Adipose tissue (tissue), 3 donors: ENCODE results near the gene RCAN3. TPM values are rescaled to one million over a fixed set of nuclear protein-coding genes. Genes with fewer than 3 reads are reported as not detected.
"Not testable (repeated sequence)": the region's sequence is repeated elsewhere in the genome, so short reads cannot be mapped to it uniquely, and the experiment has no call there.

Source experiments
- H3K27ac ChIP-seq: one replicate; pipeline ENCODE4 v1.5.1; 2013; ENCODE audit warnings: low read depth, low read length
- WGBS, 3 donors: extraction: QIAGEN DNeasy Blood & Tissue Kit; methylation state at CpG; one replicate each; pipeline ENCODE4 v1.1.7; 2013; 5-methylcytosine and 5-hydroxymethylcytosine counted together
- polyA plus RNA-seq, 3 donors: library from polyadenylated mRNA; stranded (reverse); fragments of 200-250 nt; gene quantifications; one replicate each; pipeline ENCODE4 v1.2.3, GENCODE V29; 2013
- donor health status: healthy with polysubstance abuse.
- donor health status: Bipolar disorder and iron deficiency.
- donor health status: healthy.

RCAN3 gene
- polyA plus RNA-seq, 3 donors, result 1.2 to 4.0 (median 1.6) TPM

GRCh38 chr1:24536391-24536840, 33.8 kb downstream of the RCAN3 start:
- no peak overlapping the region for H3K27ac ChIP-seq
- 41 to 57% (median 44%) methylated on average over 7 of the region's 7 CpGs for WGBS, 3 donors

DNA sequence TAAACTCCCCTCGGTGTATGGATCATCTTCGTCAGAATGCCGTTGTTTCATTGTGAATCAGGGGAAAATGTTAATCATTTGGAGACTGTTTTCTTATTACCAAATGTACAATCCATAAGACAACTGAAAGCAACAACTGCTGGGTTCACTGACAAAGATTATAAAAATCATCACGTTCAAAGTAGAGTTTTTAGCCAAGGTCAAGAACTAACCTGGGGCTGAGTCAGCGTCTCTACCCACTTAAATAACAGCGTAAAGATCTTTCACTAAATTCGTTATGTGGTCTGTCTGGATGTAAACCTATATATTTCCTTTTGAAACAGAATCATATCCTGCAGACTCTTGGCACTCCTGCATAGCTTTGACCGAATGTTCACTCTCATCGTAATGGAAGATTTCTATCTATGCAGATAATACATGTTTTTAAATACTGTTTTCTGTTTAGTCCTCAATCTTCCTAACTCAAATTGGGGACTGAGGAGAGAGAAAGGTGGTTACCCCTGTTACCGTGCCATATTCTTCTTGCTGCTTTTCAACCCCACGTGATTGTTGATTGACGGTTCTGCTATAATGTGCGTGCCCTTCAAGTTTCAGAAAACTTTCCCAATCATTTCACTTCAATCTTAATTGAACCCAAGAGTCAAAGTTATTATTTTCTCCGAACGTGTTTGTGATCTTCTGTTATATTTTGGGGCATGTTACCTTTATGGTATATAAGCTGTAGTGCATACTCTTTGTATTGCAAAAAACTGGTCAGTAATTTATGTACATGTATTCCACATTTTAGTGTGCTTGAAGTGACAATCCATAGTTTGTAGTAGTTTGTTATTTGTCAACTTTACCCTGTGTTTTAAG, 37.6 kb downstream of the RCAN3 start:
- no peak overlapping the region for H3K27ac ChIP-seq
- WGBS, 3 donors, result 59 to 80% (median 71%) methylated on average over 15 of the region's 15 CpGs

- H3K27ac ChIP-seq, result no peak overlapping the region
These were observed 38.5 kb downstream of the RCAN3 start for GRCh38 chr1:24540906-24541710.

DNA sequence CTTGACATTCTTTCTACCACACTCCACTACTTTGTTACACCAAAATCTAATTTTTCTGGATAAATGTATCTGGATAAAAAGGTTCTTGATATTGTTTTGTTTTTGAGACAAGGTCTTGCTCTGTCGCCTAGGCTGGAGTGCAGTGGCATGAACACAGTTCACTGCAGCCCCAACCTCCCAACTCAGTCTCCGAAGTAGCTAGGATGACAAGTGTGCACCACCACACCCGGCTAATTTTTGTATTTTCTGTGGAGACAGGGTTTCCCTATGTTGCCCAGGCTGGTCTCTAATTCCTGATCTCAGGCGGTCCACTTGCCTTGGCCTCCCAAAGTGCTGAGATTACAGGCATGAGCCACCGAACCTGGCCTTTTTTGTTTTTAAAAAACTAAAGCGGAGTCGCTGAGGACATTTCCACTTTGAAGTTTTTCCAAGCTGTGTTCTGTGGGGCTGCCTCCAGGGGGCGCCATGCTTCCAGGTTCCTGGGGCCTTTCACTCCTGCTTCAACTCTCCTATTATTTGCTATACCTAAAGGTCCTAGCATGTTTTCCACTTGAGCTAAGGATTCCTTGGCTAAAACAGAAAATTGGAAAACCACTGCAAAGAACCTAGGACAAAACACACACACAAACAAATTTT, 39.2 kb downstream of the RCAN3 start:
- H3K27ac ChIP-seq, result no peak overlapping the region
- 51 to 74% (median 69%) methylated on average over 8 of the region's 8 CpGs for WGBS, 3 donors

More at GRCh38 chr1:24540906-24541710, 38.5 kb downstream of the RCAN3 start:
- 27 to 61% (median 51%) methylated on average over 7 of the region's 7 CpGs for WGBS, 3 donors

- no peak overlapping the region for H3K27ac ChIP-seq
These were observed 41.6 kb downstream of the RCAN3 start for GRCh38 chr1:24544239-24544638.

- WGBS, 3 donors, result 53 to 70% (median 69%) methylated on average over 1 of the region's 1 CpG
- no peak overlapping the region for H3K27ac ChIP-seq
These were observed 43.0 kb downstream of the RCAN3 start for GRCh38 chr1:24545662-24546061.

DNA sequence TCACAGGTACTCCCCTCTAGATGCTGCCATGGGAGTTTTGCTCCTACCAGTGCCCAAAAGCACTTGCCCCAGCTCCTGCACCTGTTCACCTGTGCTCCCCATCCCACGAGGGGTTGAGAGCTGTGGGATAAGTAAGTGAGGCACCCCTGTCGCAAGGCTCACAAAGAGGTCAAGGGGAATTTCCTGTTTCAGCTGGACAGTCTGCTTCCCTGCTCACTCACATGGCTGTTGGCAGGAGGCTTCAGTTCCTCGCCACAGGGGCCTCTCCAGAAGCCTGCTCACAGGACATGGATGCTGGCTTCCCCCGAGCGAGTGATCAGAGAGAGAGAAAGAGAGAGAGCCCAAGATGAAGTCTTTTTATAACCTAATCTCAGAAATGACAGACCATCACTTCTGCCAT, 44.6 kb downstream of the RCAN3 start:
- H3K27ac ChIP-seq, result no peak overlapping the region
- 68 to 80% (median 69%) methylated on average over 5 of the region's 5 CpGs for WGBS, 3 donors

GRCh38 chr1:24548070-24548469, 45.4 kb downstream of the RCAN3 start:
- no peak overlapping the region for H3K27ac ChIP-seq
- WGBS, 3 donors, result 79 to 86% (median 81%) methylated on average over 3 of the region's 3 CpGs

- H3K27ac ChIP-seq, result not testable (repeated sequence)
- 68 to 81% (median 77%) methylated on average over 5 of the region's 5 CpGs for WGBS, 3 donors
These were observed 46.6 kb downstream of the RCAN3 start for GRCh38 chr1:24549210-24549609.

DNA sequence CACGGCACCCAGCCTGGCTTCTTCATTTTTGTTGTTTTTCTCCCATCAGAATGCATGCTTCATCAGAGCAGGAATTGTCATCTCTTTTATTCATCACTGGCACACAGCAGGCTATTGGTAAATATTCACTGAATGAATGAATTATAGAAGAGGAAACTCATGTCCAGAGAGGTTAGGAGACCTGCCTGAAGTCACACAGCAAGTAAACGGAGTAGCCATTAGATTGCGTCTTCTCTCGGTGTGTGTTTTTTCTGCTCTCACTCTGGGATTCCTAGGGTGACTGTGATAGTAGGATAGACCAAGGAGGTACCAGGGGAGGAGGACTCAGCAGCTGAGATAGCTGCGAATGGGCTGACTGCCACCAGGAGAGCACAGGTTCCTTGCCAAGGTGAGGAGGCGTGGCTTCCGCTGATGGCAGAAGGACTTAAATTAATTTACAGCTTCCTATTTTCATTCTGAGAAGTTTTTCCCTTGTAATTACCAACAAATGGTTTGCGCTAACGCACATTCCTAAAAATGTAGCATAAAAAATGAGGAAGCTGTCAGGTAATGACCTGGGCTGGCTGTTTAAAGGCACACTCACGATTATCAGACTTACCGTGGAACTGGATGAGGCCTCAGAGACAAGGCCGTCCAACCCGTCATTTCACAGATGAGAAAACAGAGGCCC, 48.8 kb downstream of the RCAN3 start:
- 49 to 67% (median 53%) methylated on average over 13 of the region's 13 CpGs for WGBS, 3 donors
- H3K27ac ChIP-seq, result no peak overlapping the region

DNA sequence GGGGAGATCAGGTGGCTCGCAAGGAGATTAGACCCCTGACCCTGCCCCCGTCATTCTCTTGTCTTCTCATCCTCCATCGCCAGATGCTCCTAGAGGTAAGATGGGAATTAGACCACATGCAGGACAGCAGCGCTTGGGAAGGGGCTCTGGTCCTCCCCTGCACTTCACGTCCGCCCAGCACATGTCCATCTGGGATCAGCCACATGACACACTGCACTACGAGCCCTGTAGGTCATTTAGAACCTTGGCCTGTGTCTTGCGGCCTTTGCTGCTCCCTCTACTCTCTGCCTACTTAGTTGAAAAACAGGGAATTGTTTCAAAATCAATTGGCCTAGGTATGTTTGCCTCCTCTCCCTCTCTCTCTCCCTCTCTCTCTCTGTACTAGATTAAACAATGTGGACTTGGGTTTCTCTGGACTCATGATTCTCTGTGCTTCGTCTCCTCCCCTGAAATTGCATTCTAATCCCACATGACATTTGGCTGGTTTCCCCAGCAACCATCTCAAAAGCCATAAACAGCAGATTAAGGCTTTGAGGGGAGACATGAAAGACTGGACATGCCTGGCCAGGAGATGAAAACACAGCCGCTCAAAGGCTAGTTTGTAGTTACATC, 49.4 kb downstream of the RCAN3 start:
- 66 to 73% (median 71%) methylated on average over 10 of the region's 10 CpGs for WGBS, 3 donors
- H3K27ac ChIP-seq, result no peak overlapping the region

GRCh38 chr1:24553931-24554330, 51.3 kb downstream of the RCAN3 start:
- no peak overlapping the region for H3K27ac ChIP-seq
- WGBS, 3 donors, result 89 to 98% (median 97%) methylated on average over 3 of the region's 3 CpGs

GRCh38 chr1:24554714-24555113, 52.1 kb downstream of the RCAN3 start:
- H3K27ac ChIP-seq, result no peak overlapping the region
- 95 to 98% (median 95%) methylated on average over 4 of the region's 4 CpGs for WGBS, 3 donors

DNA sequence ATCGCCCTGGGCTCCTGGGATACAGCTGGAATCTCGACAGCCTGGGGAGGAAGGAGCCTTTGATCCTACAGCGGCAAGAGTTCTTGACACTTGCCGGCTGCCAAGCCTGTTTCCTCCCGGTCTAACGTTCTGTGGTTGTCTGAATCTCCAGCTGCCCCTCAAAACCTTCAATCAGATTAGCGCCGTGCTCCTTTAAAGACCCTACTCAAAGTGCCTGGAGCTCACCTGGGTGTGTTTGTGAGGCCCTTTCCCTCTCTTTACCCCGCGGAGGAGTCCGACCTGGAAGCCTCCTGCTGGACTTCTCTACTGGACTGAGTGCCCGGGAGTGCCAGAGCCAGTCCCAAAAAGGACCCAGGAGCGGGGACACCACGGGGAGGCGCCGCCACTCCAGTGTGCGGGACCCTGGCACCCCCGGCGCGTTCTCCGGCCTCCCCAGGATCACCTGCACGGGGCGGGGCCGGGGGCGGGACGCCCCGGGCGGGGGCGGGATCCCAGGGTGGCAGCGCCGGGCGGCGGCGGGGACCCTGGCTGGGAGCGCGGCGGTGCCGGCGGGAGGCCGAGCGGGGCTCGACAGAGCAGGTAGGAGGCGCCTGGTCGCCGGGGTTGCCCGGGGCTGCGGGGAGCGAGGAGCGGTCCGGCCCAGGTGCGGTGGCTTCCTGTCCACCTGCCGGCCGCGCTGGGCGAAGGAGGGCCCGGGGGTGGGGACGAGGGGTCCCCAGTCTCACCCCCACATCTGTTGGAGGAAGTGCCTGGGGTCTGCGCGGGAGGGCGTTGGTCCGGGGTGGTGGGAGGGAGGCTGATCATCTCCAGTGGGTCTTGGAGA, 53.2 kb downstream of the RCAN3 start, which contains the start of gene NCMAP:
Gene NCMAP, plus strand, starts transcription at position 497 of the 823 bp plus-strand sequence. CDS start 39,344 bp downstream, outside the sequence.
- WGBS, 3 donors, result 1 to 3% (median 2%) methylated on average over 48 to 61 of the region's 61 CpGs
- no peak within 1 kb of the TSS for H3K27ac ChIP-seq

DNA sequence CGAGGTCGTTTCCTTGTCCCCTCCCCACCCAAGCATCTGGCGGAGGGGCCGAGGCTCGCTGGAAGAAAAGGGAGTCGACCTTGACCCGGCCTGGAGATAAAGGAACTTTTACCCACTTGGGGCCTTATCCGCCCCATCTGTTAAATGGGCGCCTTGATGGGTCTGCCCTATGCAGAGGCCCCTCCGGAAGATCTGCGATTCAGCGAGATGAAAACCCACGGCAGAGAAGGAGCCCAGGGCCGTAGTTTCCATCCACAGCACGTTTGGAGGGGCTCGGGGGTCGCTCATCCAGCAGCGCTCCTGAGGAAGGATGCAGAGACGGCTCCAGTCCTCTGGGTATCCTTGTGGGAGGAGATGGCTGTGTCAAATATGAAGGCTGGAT, 53.8 kb downstream of the RCAN3 start:
- WGBS, 3 donors, result 37 to 47% (median 42%) methylated on average over 18 to 19 of the region's 19 CpGs

DNA sequence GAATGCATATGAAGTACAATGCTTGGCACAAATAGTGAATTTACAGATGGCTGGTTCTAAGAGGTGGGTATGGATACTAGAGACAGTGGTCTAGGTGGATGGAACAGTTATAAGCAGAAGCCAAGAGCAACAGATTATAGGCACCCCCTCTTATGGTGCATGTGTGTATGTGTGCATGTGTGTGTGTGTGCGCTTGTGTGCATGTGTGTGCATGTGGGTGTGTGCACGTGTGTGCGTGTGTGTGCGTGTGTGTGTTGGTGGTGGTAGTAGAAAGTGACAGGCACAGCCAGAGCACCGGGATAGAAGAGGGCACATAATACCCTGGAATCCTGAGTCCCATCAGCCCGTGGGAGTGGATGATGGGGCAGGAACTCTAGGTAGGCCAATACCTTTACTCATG, 54.6 kb downstream of the RCAN3 start:
- WGBS, 3 donors, result 89 to 98% (median 97%) methylated on average over 6 of the region's 6 CpGs
- no peak overlapping the region for H3K27ac ChIP-seq

More for the DNA sequence above, 53.8 kb downstream of the RCAN3 start:
- no peak overlapping the region for H3K27ac ChIP-seq

DNA sequence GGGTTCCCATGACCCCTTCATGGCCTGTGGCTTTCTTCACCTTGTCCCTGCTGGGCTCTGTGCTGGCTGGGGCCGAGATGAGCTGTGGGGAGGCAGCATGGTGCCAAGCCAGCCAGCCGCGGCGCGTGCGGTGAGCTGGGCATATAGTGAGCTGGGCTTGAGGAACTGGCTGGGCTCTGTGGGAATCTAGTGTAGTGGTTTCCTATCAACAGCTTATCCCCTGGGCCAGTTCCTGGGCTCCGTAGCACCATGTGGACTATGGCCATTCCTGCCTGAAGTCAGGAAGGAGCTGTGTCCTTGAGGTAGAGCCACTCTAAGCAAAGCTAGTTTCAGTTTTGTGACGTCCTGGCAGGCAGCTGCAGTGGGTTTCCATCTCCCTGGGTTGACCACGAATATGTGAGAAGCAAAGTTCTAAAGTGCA, 55.1 kb downstream of the RCAN3 start:
- no peak overlapping the region for H3K27ac ChIP-seq
- 53 to 72% (median 66%) methylated on average over 9 of the region's 9 CpGs for WGBS, 3 donors
